MM.1S (cell line): ENCODE measurements around the gene TBL1XR1.

Source experiments
- DNase-seq: peaks from one replicate; pipeline ENCODE4 v3.0.0-alpha.2; 2015
- H2AFZ ChIP-seq: fragments of 300-600 bp; sonication (generic); 2 replicates; pipeline ENCODE4 v1.6.0; 2016; ENCODE audit warnings: antibody characterized with exemption, low read length
- H3F3A ChIP-seq: fragments of 300-600 bp; sonication (generic); 2 replicates; pipeline ENCODE4 v1.6.1; 2016; ENCODE audit warnings: mild to moderate bottlenecking, antibody characterized with exemption, low read length, moderate library complexity, mixed read lengths; ENCODE audit not compliant: insufficient read depth
- H3K27ac ChIP-seq: fragments of 300-600 bp; sonication (generic); 2 replicates; pipeline ENCODE4 v1.5.1; 2016; ENCODE audit warnings: mild to moderate bottlenecking, low read length
- H3K27me3 ChIP-seq: fragments of 300-600 bp; sonication (generic); replicated peaks from 2 replicates; pipeline ENCODE4 v1.6.0; 2016; ENCODE audit warnings: low read length; ENCODE audit not compliant: insufficient read depth
- H3K36me3 ChIP-seq: fragments of 300-600 bp; sonication (generic); replicated peaks from 2 replicates; pipeline ENCODE4 v1.6.1; 2016; ENCODE audit warnings: mild to moderate bottlenecking, low read length, mixed read lengths; ENCODE audit not compliant: insufficient read depth
- H3K4me1 ChIP-seq: fragments of 300-600 bp; sonication (generic); 2 replicates; pipeline ENCODE4 v1.6.1; 2016; ENCODE audit warnings: low read length, mixed read lengths
- H3K4me2 ChIP-seq: fragments of 300-600 bp; sonication (generic); 2 replicates; pipeline ENCODE4 v1.6.0; 2016; ENCODE audit warnings: low read depth, low read length
- H3K4me3 ChIP-seq: fragments of 300-600 bp; sonication (generic); 2 replicates; pipeline ENCODE4 v1.5.1; 2016; ENCODE audit warnings: low read length, mixed read lengths
- H3K79me2 ChIP-seq: fragments of 300-600 bp; sonication (generic); 2 replicates; pipeline ENCODE4 v1.6.1; 2016; ENCODE audit warnings: mixed run types, low read length, mixed read lengths
- H3K9ac ChIP-seq: fragments of 300-600 bp; sonication (generic); 2 replicates; pipeline ENCODE4 v1.6.1; 2016; ENCODE audit warnings: low read length, mixed read lengths
- H3K9me2 ChIP-seq: fragments of 300-600 bp; sonication (generic); replicated peaks from 2 replicates; pipeline ENCODE4 v1.6.1; 2016; ENCODE audit warnings: mild to moderate bottlenecking, low read length, mixed read lengths; ENCODE audit not compliant: insufficient read depth
- H3K9me3 ChIP-seq: fragments of 300-600 bp; sonication (generic); replicated peaks from 2 replicates; pipeline ENCODE4 v1.6.1; 2016; ENCODE audit warnings: mild to moderate bottlenecking, low read length, mixed read lengths; ENCODE audit not compliant: insufficient read depth
- H4K20me1 ChIP-seq: fragments of 300-600 bp; sonication (generic); 2 replicates; pipeline ENCODE4 v1.6.1; 2016; ENCODE audit warnings: mild to moderate bottlenecking, low read length, moderate library complexity, mixed read lengths; ENCODE audit not compliant: insufficient read depth
- CTCF ChIP-seq: fragments of 300-600 bp; sonication (generic); IDR thresholded peaks from 2 replicates; pipeline ENCODE4 v1.5.1; 2016; ENCODE audit warnings: antibody characterized with exemption, low read length, mixed read lengths
- EZH2 ChIP-seq: fragments of 300-600 bp; sonication (generic); optimal IDR thresholded peaks from 2 replicates; pipeline ENCODE3; 2017; ENCODE audit warnings: low read depth, mild to moderate bottlenecking, antibody characterized with exemption, low read length, mixed read lengths
- EZH2phosphoT487 ChIP-seq: fragments of 300-600 bp; sonication (generic); IDR thresholded peaks from 2 replicates; pipeline ENCODE4 v1.6.1; 2018; ENCODE audit warnings: antibody characterized with exemption, low read length

TBL1XR1 gene

GRCh38 chr3:177150218-177150916, 46.9 kb downstream of the TBL1XR1 start:
- Histone ChIP-seq H3K36me3 (peaks cover 5% of the 10 kb centered on the region; the same call in 1 of the 2 replicates), H3K27ac (peak overlapping the region; percentile 7; the same call in 1 of the 2 replicates), H3K4me2 (no peak overlapping the region), H3K4me3 (no peak overlapping the region), H3K9me2 (0 out of 2 replicates have a peak, but pooled peaks cover 4% of the 10 kb centered on the region), H2AFZ (no peak overlapping the region), H3K27me3 (no peaks in the 10 kb centered on the region), H4K20me1 (peaks cover 46% of the 10 kb centered on the region), H3F3A (peaks cover 48% of the 10 kb centered on the region), H3K4me1 (peaks cover 66% of the 10 kb centered on the region), H3K79me2 (peaks cover 99% of the 10 kb centered on the region), H3K9ac (no peak overlapping the region), H3K9me3 (no peaks in the 10 kb centered on the region)
- DNase-seq, result no peak
- no peak for TF ChIP-seq CTCF
- no peak for TF ChIP-seq EZH2
- TF ChIP-seq EZH2phosphoT487, result no peak

GRCh38 chr3:177149106-177149505, 48.2 kb downstream of the TBL1XR1 start:
- Histone ChIP-seq H3K9ac (no peak overlapping the region), H4K20me1 (peaks cover 34% of the 10 kb centered on the region), H3K4me3 (no peak overlapping the region), H2AFZ (no peak overlapping the region), H3K27ac (no peak overlapping the region), H3K9me3 (no peaks in the 10 kb centered on the region), H3K79me2 (peaks cover 99% of the 10 kb centered on the region), H3K4me2 (no peak overlapping the region), H3K27me3 (no peaks in the 10 kb centered on the region), H3F3A (peaks cover 56% of the 10 kb centered on the region), H3K4me1 (peaks cover 69% of the 10 kb centered on the region), H3K9me2 (no peaks in the 10 kb centered on the region), H3K36me3 (no peaks in the 10 kb centered on the region; the same call in 1 of the 2 replicates)
- TF ChIP-seq EZH2phosphoT487, result no peak
- DNase-seq, result no peak

GRCh38 chr3:177147790-177148189, 49.5 kb downstream of the TBL1XR1 start:
- Histone ChIP-seq H2AFZ (no peak overlapping the region), H3K4me2 (peak overlapping the region; percentile 80), H3K79me2 (peaks cover 99% of the 10 kb centered on the region), H3K9me2 (no peaks in the 10 kb centered on the region), H3K9ac (no peak overlapping the region), H4K20me1 (peaks cover 26% of the 10 kb centered on the region), H3F3A (peaks cover 55% of the 10 kb centered on the region), H3K4me1 (peaks cover 76% of the 10 kb centered on the region), H3K9me3 (no peaks in the 10 kb centered on the region), H3K4me3 (no peak overlapping the region), H3K27me3 (no peaks in the 10 kb centered on the region), H3K27ac (peak overlapping the region; percentile 90; the same call in 1 of the 2 replicates), H3K36me3 (no peaks in the 10 kb centered on the region; the same call in 1 of the 2 replicates)
- no peak for DNase-seq
- no peak for TF ChIP-seq EZH2phosphoT487
- no peak for TF ChIP-seq EZH2
- no peak for TF ChIP-seq CTCF

GRCh38 chr3:177146646-177147045, 50.6 kb downstream of the TBL1XR1 start:
- no peak for TF ChIP-seq EZH2
- TF ChIP-seq CTCF, result no peak
- no peak for TF ChIP-seq EZH2phosphoT487
- H3K27ac ChIP-seq, result peak overlapping the region; percentile 90
- H2AFZ ChIP-seq, result no peak overlapping the region
- H3K9ac ChIP-seq, result 0 out of 2 replicates have a peak overlapping the region, but pooled peaks have one; percentile 0
- no peaks in the 10 kb centered on the region for H3K27me3 ChIP-seq
- H3K4me2 ChIP-seq, result peak overlapping the region; percentile 80
- peaks cover 30% of the 10 kb centered on the region for H4K20me1 ChIP-seq
- H3K9me3 ChIP-seq, result no peaks in the 10 kb centered on the region
- peak; percentile 43 for DNase-seq
- H3F3A ChIP-seq, result peaks cover 61% of the 10 kb centered on the region
- H3K9me2 ChIP-seq, result no peaks in the 10 kb centered on the region
- peaks cover 99% of the 10 kb centered on the region for H3K79me2 ChIP-seq
- no peak overlapping the region for H3K4me3 ChIP-seq
- peaks cover 87% of the 10 kb centered on the region for H3K4me1 ChIP-seq
- no peaks in the 10 kb centered on the region; the same call in 1 of the 2 replicates for H3K36me3 ChIP-seq
